Effector memory CD8-positive, alpha-beta T cell (primary cell): ENCODE measurements around the gene THSD4.
"Not testable (repeated sequence)": the region's sequence is repeated elsewhere in the genome, so short reads cannot be mapped to it uniquely, and the experiment has no call there.

Experiments used
- ATAC-seq: fragments of 150-1000 bp; cut with Tn5 transposase; replicated peaks from 2 replicates; pipeline ENCODE4 v1.10.0; 2021; ENCODE audit warnings: mild to moderate bottlenecking, moderate library complexity
- DNase-seq, 3 experiments: peaks; one replicate each; pipeline ENCODE4 v3.0.0; 2021
- H3K27ac Mint-ChIP-seq, 2 donors: one replicate each; pipeline ENCODE4 v1.8.0; 2022; ENCODE audit warnings: mild to moderate bottlenecking in 2 of 2, mixed read lengths in 2 of 2, moderate library complexity in 2 of 2
- H3K27me3 Mint-ChIP-seq, 2 donors: one replicate each; pipeline ENCODE4 v1.8.0; 2022; ENCODE audit warnings: mixed read lengths in 2 of 2
- H3K36me3 Mint-ChIP-seq: one replicate; pipeline ENCODE4 v1.8.0; 2022; ENCODE audit warnings: mild to moderate bottlenecking, moderate library complexity, mixed read lengths; ENCODE audit not compliant: insufficient read depth
- H3K4me1 Mint-ChIP-seq, 2 donors: one replicate each; pipeline ENCODE4 v1.8.0; 2022; ENCODE audit warnings: low read depth in 2 of 2, mixed read lengths in 2 of 2
- H3K4me3 Mint-ChIP-seq, 2 donors: one replicate each; pipeline ENCODE4 v1.8.0; 2022; ENCODE audit warnings: mild to moderate bottlenecking in 2 of 2, mixed read lengths in 2 of 2, moderate library complexity in 2 of 2
- H3K9me3 Mint-ChIP-seq, 2 donors: one replicate each; pipeline ENCODE4 v1.8.0; 2022; ENCODE audit warnings: mixed read lengths in 2 of 2

The THSD4 gene

GRCh38 chr15:71385026-71385425, 269.8 kb downstream of the THSD4 start:
- H3K4me3 Mint-ChIP-seq = no peak overlapping the region
- H3K27me3 Mint-ChIP-seq = peaks cover 24 to 46% of the 10 kb centered on the region in 2 donors
- no peak for DNase-seq
- H3K36me3 Mint-ChIP-seq = no peaks in the 10 kb centered on the region
- H3K9me3 Mint-ChIP-seq = no peaks in the 10 kb centered on the region
- peaks cover 0 to 5% of the 10 kb centered on the region in 2 donors for H3K4me1 Mint-ChIP-seq
- H3K27ac Mint-ChIP-seq = no peak overlapping the region
- ATAC-seq = no peak

- H3K4me3 Mint-ChIP-seq = no peak overlapping the region
- no peak overlapping the region for H3K27ac Mint-ChIP-seq
- peaks cover 24 to 46% of the 10 kb centered on the region in 2 donors for H3K27me3 Mint-ChIP-seq
- no peak for DNase-seq
- ATAC-seq = no peak
- no peaks in the 10 kb centered on the region for H3K36me3 Mint-ChIP-seq
- no peaks in the 10 kb centered on the region for H3K9me3 Mint-ChIP-seq
- peaks cover 0 to 5% of the 10 kb centered on the region in 2 donors for H3K4me1 Mint-ChIP-seq
These were observed 270.2 kb downstream of the THSD4 start for GRCh38 chr15:71385457-71385856.

- H3K4me1 Mint-ChIP-seq = peaks cover 0 to 5% of the 10 kb centered on the region in 2 donors
- no peak overlapping the region for H3K27ac Mint-ChIP-seq
- peaks cover 24 to 46% of the 10 kb centered on the region in 2 donors for H3K27me3 Mint-ChIP-seq
- ATAC-seq (no peak), DNase-seq (no peak)
- H3K4me3 Mint-ChIP-seq = no peak overlapping the region
- no peaks in the 10 kb centered on the region for H3K36me3 Mint-ChIP-seq
- H3K9me3 Mint-ChIP-seq = no peaks in the 10 kb centered on the region
These were observed 270.7 kb downstream of the THSD4 start for GRCh38 chr15:71386005-71386404.

GRCh38 chr15:71386448-71387236, 271.4 kb downstream of the THSD4 start:
- DNase-seq (no peak), ATAC-seq (no peak)
- Mint-ChIP-seq H3K27me3 (peaks cover 28 to 52% of the 10 kb centered on the region in 2 donors), H3K27ac (no peak overlapping the region), H3K4me1 (peaks cover 0 to 5% of the 10 kb centered on the region in 2 donors), H3K4me3 (no peak overlapping the region), H3K36me3 (no peaks in the 10 kb centered on the region), H3K9me3 (no peaks in the 10 kb centered on the region)

GRCh38 chr15:71387810-71388209, 272.5 kb downstream of the THSD4 start:
- ATAC-seq (no peak), DNase-seq (no peak)
- no peaks in the 10 kb centered on the region for H3K9me3 Mint-ChIP-seq
- H3K36me3 Mint-ChIP-seq = no peaks in the 10 kb centered on the region
- no peak overlapping the region for H3K27ac Mint-ChIP-seq
- peaks cover 34 to 63% of the 10 kb centered on the region in 2 donors for H3K27me3 Mint-ChIP-seq
- peaks cover 0 to 5% of the 10 kb centered on the region in 2 donors for H3K4me1 Mint-ChIP-seq
- H3K4me3 Mint-ChIP-seq = no peak overlapping the region

GRCh38 chr15:71390096-71390495, 274.8 kb downstream of the THSD4 start:
- H3K27me3 Mint-ChIP-seq = peaks cover 46 to 66% of the 10 kb centered on the region in 2 donors
- no peak overlapping the region for H3K27ac Mint-ChIP-seq
- H3K4me1 Mint-ChIP-seq = peaks cover 0 to 5% of the 10 kb centered on the region in 2 donors
- H3K4me3 Mint-ChIP-seq = no peak overlapping the region
- no peaks in the 10 kb centered on the region for H3K9me3 Mint-ChIP-seq
- DNase-seq = no peak
- no peak for ATAC-seq
- H3K36me3 Mint-ChIP-seq = no peaks in the 10 kb centered on the region

GRCh38 chr15:71391421-71392088, 276.3 kb downstream of the THSD4 start:
- Mint-ChIP-seq H3K4me1 (peaks cover 0 to 5% of the 10 kb centered on the region in 2 donors), H3K4me3 (no peak overlapping the region), H3K27me3 (peaks cover 47 to 56% of the 10 kb centered on the region in 2 donors), H3K27ac (no peak overlapping the region), H3K36me3 (no peaks in the 10 kb centered on the region), H3K9me3 (no peaks in the 10 kb centered on the region)
- DNase-seq (no peak), ATAC-seq (no peak)

GRCh38 chr15:71392861-71393283, 277.6 kb downstream of the THSD4 start:
- ATAC-seq (no peak), DNase-seq (no peak)
- H3K4me3 Mint-ChIP-seq = no peak overlapping the region
- H3K4me1 Mint-ChIP-seq = peaks cover 0 to 5% of the 10 kb centered on the region in 2 donors
- peaks cover 49 to 65% of the 10 kb centered on the region in 2 donors for H3K27me3 Mint-ChIP-seq
- H3K36me3 Mint-ChIP-seq = no peaks in the 10 kb centered on the region
- H3K27ac Mint-ChIP-seq = no peak overlapping the region
- no peaks in the 10 kb centered on the region for H3K9me3 Mint-ChIP-seq

GRCh38 chr15:71393383-71393782, 278.1 kb downstream of the THSD4 start:
- no peak for ATAC-seq
- Mint-ChIP-seq H3K27ac (no peak overlapping the region), H3K4me3 (no peak overlapping the region), H3K27me3 (peaks cover 51 to 65% of the 10 kb centered on the region in 2 donors), H3K36me3 (no peaks in the 10 kb centered on the region), H3K9me3 (no peaks in the 10 kb centered on the region), H3K4me1 (peaks cover 0 to 1% of the 10 kb centered on the region in 2 donors)
- DNase-seq = no peak

GRCh38 chr15:71396536-71397125, 281.4 kb downstream of the THSD4 start:
- Mint-ChIP-seq H3K4me3 (no peak overlapping the region), H3K36me3 (no peaks in the 10 kb centered on the region), H3K27me3 (peaks cover 44 to 53% of the 10 kb centered on the region in 2 donors), H3K9me3 (no peaks in the 10 kb centered on the region), H3K27ac (no peak overlapping the region), H3K4me1 (no peaks in the 10 kb centered on the region)
- ATAC-seq (no peak), DNase-seq (no peak)

- H3K27ac Mint-ChIP-seq = no peak overlapping the region
- no peaks in the 10 kb centered on the region for H3K9me3 Mint-ChIP-seq
- DNase-seq (no peak), ATAC-seq (no peak)
- H3K4me3 Mint-ChIP-seq = no peak overlapping the region
- H3K4me1 Mint-ChIP-seq = no peaks in the 10 kb centered on the region
- no peaks in the 10 kb centered on the region for H3K36me3 Mint-ChIP-seq
- H3K27me3 Mint-ChIP-seq = peaks cover 42 to 45% of the 10 kb centered on the region in 2 donors
These were observed 282.1 kb downstream of the THSD4 start for GRCh38 chr15:71397377-71397776.

- Mint-ChIP-seq H3K4me1 (no peaks in the 10 kb centered on the region), H3K36me3 (no peaks in the 10 kb centered on the region), H3K27me3 (peaks cover 19 to 21% of the 10 kb centered on the region in 2 donors), H3K27ac (no peak overlapping the region), H3K9me3 (no peaks in the 10 kb centered on the region), H3K4me3 (no peak overlapping the region)
- ATAC-seq (no peak), DNase-seq (no peak)
These were observed 285.0 kb downstream of the THSD4 start for GRCh38 chr15:71400294-71400693.

GRCh38 chr15:71401728-71402127, 286.5 kb downstream of the THSD4 start:
- H3K27me3 Mint-ChIP-seq = peaks cover 19 to 20% of the 10 kb centered on the region in 2 donors
- not testable (repeated sequence) for H3K4me3 Mint-ChIP-seq, DNase-seq, H3K4me1 Mint-ChIP-seq, H3K36me3 Mint-ChIP-seq, H3K27ac Mint-ChIP-seq, ATAC-seq, H3K9me3 Mint-ChIP-seq
